RPMI7951 (cell line): ENCODE measurements around the gene ELOVL2. TPM values are rescaled to one million over a fixed set of nuclear protein-coding genes. Genes with fewer than 3 reads are reported as not detected.
"Not testable (repeated sequence)": the region's sequence is repeated elsewhere in the genome, so short reads cannot be mapped to it uniquely, and the experiment has no call there.

Experiments used
- DNase-seq: peaks from one replicate; pipeline ENCODE4 v3.0.0-alpha.2; 2012; ENCODE audit warnings: low read depth
- total RNA-seq: library from RNA; depleted of rRNA; stranded (reverse); fragments of >200 nt; shearing (Covaris generic); gene quantifications from 2 replicates; pipeline ENCODE4 v1.2.3, GENCODE V29; 2014

The ELOVL2 gene
- total RNA-seq, 1 experiment from 2014 or later, result 1.2 TPM

DNA sequence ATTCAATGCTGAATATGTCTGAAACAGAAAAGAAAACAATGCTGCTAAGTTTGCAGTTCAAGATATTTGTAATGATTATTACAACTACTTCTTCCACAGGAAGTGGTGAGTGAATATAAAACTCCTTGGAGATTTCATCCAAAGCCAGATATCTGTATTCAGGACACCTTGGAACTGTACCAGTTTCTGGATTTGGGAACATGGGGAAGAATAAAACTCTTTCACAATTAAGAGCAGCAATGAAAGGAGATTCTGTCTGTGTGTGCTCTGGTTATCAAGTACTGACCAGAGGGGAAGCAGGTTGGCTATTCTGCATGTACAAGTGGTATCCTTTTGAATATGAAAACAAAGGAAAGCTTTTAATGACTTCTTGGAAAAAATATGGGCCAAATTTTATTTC is 21.1 kb downstream of the ELOVL2 start:
- DNase-seq, result peak; percentile 15

DNA sequence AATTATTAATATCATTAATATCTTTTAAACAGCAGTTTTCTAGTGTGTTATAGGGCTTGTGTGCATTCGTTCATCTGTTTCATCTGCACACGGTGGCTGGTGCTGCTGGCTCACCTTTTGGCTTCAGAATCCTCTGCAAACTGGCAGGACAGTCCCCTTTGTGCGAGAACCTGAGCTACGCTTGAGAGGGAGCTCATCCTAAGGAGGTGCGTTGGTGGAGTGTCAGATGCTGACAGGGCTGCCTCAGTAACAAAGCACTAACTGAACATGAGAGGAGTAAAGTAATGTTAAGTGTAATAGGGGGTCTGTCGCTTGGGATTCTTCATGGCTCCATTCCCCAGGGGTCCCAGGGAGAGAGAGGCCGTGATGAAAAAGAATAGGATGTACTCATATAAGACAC is 22.4 kb downstream of the ELOVL2 start:
- DNase-seq, result no peak

DNA sequence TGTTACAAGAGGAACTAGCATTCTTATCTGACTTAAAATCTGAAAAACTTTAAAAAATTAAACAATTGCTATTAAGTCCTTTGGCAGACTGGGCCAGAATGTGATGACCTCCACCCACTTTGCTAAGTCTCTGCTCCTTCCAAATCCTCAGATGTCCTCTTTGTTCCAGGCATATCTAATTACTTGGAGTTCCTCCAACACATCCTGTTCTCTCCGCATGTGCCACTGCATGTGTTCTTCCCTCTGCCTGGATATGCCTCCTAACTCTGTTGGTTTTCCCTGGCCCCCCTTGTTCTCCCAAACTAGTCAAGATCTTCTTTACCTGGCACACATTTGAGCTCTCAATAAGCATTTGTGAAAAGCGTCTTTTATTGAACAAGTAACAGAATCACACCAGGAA is 23.1 kb downstream of the ELOVL2 start:
- DNase-seq, result no peak

DNA sequence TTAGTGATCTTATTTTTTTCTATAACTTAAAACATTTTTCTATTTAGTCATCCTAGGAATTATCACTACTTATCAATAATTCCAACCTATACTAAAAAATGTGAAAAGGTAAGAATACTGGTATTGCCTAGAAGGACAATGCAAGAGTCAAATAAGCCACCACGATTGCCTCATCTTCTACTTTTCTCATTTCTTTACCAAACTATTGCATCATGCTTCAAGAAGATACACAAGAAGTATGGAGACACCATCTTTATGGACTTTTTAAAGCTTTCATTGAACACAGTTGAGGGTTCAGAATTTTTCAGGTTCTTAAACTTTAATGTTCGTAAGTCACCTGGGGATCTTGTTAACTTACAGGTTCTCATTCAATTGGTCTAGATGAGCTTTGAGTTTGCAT is 25.9 kb downstream of the ELOVL2 start:
- DNase-seq, result no peak

DNA sequence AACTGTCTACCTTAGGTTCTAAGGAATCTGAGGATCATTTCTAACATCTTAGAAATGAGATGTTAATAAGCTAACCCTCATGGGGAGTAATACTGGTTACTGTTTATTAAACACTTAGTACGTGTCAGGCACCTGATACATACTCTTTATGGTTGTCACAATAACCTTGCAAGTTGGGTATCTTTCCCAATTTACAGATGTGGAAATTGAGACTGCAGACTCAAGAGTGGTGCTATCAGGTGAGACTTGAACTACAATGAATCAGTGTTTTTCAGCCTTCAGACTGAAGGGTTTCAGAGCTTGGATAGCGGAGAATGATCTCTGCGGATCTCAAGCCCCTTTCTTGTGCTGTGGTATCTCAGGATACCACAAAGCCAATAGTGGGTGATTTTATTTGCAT is 27.0 kb downstream of the ELOVL2 start:
- no peak for DNase-seq

DNA sequence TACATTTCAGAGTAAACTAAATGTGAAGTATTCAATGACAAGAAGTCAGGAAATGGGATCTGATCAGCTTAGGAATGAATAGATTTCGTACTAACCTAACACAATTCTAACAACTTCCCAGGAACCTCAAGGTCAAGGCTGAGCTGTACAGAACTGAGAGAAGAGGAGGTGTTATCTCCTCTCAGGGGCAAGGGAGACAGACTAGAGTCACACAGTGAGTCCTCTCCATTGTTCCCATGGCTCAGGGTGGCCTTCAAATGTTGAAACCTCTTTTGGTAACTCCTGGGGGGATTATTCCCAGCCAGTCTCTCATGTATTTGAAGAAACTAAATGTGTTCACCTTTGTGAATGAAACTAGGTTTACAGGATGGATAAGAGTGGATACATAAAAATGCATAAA is 27.7 kb downstream of the ELOVL2 start:
- DNase-seq, result no peak

DNA sequence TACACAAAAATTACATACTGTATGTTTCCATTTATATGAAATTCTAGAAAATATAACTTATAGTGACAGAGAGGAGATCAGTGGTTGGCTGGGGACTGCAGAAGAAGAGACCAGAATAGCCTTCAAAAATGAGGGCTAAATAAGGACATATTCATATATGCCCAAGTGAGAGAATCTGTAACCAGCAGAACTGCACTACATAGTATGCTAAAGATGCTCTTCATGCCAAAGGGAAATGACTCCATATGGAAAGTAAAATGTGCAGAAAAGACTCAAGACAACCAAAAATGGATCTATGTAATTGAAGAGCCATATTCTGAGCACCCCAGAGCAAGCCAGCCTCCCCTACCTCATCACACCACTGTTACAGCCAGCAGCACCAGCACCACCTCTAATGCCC is 29.0 kb downstream of the ELOVL2 start:
- no peak for DNase-seq

DNA sequence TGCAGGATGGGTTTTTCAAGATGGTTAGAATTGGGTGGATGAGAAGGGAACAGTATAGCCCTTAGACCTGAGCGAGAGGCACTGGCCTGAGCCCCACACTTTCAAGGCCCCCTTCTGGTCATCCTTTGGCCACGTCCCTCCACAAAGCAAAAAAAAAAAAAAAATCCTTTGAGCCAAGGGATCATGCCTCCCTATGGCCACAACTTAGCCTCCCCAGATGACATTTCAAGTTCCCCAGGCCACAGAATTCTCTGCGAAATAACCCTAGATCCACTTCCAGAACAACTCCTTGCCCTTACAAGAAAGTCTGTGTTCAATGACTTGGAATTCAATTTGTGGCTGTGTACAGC is 30.4 kb downstream of the ELOVL2 start:
- no peak for DNase-seq

DNA sequence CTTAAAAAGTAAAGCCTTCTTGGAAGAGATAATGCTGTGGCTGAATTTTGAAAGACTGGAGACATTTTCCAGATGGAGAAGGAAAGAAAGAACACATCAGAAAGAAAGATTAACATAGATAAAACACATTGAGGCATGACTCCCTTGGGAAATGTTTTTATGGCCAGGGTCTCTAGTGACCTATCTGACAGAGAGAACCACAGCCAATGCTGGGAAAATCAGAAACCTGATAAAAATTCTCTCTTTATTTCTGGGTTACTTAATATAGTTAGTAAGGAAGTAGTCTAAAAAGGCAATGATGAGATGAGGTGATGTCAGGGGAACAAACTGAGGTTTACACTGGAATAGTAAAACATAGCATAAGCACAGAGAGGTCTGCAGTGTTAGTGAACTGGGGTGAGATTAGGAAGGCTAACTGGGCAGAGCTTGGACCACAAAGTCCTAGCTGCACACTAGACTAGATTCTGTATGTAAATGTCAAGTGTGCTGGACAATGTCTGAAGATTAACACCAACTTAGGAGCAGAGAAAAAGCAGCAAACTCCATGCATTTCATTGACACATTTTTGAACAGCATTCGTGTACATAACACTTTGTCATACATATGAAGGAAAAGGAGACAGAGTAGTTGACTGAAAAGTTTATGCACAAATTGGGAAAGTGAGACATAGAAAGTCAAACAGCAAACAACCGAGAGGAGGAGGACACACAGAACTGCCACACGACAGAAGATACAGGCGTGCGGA is 31.0 kb downstream of the ELOVL2 start:
- no peak for DNase-seq

DNA sequence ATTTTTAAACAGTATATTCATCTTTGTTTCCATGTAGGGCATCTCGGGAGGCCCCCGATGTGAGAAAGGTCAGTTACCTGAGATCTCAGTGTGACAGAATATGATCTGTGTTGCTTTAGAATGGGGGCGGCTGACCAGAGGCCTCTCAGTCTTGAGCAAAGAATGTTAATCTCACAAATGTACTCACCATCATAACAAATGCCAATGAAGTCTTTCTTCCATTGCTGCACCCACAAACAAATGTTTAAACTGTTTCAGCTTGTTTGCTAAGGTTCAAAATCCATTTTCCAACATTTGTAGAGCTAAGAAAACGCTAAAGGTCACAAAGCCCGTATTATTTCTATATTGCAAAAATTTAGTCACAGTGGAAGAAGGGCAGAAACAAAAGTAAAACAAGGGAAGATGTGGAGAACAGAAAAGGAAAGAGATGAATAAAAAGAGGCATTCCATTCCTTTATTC is 31.8 kb downstream of the ELOVL2 start:
- DNase-seq, result no peak

DNA sequence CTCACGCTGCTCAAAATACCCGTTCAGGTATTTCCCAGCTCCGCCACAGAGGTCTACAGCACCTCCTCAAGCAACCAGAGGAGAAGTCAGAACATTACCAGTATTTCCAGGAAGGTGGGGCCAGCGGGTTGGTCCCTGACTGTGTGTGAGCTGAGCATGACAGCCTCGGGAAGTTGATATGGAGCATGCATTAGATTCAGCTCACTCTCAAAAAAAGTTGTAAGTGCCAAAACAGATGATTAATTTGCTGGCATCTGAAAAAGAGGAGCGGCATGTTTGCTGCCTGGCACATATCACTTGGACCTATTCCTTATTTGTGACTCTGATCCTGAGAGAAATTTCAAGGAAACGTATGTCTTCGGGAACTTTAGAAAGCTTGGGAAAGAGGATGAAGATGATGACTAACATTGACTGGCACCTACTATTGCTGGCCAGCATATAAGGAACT is 32.3 kb downstream of the ELOVL2 start:
- DNase-seq, result no peak

DNA sequence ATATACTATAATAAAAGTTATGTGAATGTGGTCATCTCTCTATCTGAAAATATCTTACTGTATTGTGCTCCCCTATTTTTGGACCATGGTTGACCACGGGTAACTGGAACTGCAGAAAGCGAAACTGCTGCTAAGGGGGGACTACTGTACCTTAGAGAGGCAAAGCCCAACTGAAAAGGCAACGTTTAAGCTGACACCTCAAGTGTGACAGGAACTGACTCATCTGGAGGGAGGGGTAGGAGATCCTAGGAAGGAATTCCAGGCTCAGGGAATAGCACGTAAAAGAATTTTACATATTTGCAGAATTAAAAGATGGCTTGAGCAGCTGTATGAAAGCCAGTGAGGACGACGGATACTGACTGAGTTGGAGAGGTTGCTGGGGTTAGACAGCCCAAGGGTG is 34.8 kb downstream of the ELOVL2 start:
- peak; percentile 66 for DNase-seq

DNA sequence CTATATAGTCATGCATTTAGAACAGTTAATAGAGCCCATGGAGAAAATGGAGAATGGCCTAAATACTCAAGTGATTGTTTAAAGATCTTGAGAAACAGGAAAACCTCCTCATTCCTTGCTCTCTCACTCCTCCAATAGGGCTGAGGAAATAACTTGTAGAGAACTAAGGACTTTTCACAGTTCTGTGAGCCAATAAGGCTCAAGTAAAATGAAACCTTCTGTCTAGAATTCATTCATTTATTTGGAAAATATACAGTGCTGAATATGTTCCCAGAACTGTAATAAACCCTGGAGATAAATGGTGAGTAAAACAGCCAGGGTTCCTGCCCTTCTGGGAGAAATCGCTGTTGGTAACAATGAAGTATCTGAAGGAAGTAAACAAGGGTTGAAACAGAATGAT is 35.3 kb downstream of the ELOVL2 start:
- DNase-seq, result peak; percentile 15

DNA sequence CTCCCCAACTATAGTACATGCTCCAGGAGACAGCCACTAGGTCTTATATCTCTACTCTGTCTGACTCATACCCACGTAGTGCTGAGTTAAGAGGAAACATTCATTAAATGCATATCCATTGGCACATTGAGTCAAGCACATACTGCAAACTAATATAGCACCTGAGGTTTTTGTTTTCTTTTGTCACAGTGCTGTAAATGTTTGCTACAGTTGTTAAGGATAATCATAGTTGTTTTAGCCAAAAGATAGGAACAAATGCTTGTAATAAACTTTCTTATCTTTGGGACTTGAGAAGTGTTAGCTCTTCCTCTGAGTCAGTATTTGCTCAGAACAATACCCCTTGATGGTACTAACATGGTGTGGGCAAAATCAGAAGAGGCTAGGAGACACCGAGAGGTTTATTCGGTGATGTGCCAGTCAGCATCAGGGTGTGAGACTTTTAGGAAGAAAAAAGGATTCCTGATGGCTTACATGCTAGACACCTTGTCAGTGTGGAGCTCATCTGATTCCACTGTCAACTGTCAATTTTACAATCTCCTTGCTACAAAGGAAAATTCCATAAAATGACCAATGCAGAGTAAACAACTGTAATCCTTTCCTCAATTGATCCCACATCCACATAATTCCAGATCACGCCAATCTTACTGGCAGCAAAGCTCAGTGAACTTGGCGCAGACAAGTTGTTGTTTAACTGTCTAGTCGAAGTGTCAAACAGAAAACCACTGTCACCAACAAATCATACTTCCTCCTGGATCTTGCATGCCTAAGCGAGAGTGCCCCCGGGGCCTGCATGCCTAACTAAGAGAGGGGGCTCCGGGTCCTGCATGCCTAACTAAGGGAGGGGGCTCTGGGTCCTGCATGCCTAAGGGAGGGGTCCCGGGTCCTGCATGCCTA is 36.1 kb downstream of the ELOVL2 start:
- DNase-seq, result peak; percentile 42

DNA sequence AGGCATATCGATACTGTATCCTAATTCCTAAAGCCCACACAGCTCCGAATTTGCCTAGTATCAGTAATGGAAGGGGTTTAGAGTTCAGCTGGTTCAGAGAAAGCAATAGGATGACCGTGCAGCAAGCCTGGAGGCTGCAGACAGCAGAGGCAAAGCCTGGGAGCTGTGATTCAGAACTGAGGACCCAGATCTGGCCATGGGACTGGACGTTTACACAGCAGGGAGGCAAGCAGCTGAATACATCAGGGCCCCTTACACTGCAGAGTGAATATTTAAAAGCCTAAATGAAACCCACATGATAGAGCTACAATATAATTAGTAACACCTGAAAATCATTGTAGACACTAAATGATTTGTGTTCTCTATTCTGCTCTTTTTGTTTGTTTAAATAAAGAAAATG is 38.0 kb downstream of the ELOVL2 start:
- no peak for DNase-seq

DNA sequence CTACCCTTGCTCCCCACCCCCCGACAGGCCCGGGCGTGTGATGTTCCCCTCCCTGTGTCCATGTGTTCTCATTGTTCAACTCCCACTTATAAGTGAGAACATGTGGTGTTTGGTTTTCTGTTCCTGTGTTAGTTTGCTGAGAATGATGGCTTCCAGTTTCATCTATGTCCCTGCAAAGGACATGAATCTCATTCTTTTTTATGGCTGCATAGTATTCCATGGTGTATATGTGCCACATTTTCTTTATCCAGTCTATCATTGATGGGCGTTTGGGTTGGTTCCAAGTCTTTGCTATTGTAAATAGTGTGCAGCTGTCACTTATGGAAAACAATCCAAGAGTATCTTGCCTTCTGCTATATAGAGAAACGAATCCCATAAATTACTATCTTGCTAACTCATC is 40.8 kb downstream of the ELOVL2 start:
- not testable (repeated sequence) for DNase-seq

DNA sequence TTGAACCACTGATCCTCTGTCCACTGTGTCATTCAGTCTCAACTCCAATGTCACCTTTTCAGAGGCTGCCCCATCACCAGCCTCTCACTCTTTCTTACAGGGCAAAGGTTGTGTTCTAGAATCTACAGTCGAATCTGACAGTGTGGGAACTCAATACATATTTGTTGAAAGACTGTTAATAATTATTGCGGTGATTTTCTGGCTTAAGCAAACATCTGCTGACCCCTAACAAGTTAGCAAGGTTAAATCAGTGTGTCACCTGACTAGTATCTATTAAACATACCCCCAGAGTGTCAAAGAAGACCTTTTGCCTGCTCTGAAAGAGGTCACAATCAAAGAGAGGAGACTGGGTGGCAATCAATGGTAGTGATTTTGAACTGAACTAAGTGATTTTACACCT is 41.9 kb downstream of the ELOVL2 start:
- no peak for DNase-seq

DNA sequence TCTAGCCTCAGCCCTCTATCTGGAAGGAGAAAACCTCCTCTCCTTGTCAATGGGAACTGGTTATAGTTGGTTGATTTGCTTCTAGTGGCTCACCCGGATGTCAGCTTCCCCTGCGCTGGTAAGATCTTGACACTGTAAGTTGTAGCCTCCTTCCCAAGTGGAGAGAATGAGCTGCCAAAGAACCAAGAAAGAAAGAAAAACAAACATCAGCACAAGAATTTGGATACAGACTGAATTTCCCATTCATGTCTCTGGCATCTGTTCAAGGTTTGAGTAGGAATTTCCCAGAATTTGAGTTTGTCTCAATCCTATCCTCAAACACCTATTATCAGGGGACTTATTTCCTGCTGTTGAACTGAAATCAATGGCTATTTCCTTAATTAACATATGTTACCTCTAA is 44.1 kb downstream of the ELOVL2 start:
- DNase-seq, result no peak

DNA sequence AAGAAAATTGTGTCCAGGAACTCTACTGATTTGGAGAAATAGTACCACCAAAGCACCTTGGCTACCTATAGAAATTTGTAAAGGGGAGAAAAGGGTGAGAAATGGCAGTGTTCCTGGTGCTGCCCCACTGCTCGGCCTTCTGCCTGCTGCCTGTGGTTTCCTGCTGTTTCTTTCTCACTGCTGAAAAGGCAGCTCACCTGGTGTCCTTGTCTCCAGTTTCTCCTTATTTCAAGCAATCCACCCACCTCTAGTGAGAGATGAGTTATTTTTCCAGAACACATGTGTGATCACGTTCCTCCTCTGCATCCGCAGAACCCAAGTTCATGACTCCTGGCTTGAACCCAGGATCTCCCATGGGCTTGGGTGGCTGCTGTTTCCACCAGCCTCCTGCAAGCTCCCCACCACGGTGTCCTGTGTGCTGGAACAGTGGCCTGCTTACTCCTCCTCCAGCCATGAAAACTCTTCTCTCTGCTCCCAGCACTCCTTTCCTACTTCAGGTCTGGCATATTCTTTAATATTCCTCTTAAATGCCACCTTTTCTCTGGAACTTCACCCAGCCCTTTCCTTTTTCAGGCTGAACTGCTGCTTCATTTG is 48.9 kb downstream of the ELOVL2 start:
- no peak for DNase-seq

DNA sequence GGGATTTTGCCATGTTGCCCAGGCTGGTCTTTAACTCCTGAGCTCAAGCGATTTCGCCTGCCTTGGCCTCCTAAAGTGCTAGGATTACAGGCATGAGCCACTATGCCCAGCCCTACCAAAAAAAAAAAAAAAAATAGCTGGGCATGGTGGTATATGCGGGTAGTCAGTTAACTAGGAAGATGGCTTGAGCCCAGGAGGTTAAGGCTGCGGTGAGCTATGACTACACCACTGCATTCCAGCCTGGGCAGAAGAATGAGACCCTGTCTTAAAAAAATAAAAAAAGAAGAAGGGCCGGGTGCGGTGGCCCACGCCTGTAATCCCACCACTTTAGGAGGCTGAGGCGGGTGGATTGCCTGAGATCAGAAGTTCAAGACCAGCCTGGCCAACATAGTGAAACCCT is 50.2 kb downstream of the ELOVL2 start:
- no peak for DNase-seq

DNA sequence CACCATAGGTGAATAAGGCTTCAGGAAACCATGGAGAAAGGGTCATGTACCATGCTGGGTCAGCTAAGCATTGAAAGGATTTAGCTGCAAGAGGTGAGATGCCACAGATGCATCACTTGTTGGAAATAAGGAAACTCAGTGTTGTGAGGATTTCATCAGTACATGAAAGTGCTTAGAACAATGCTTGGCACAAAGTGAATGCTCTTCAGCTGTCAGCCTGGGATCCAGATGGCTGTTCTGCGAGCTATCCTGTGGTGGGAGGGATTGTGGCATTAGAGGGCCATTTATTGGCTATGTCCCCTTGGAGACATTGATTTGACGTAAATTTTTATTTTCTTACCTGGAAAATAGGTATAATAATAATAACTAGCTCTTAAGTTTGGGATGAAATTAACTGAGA is 53.0 kb downstream of the ELOVL2 start:
- no peak for DNase-seq

DNA sequence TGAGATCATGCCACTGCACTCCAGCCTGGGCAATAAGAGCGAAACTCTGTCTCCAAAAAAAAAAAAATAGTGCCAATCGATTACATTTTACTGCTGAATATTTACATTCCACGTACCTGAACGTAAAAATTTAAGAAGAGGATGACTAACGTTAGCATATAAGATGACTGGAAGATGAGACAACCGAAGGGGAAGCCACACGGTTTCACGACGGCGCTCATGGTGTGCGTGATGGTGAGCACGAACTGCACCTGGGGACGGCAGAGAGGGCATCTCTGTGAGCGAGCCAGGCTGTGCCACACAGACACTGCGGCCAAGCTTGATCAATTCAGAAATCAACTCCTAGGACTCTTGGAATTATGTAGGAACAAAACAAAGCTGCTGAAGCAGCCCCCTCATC is 54.5 kb downstream of the ELOVL2 start:
- DNase-seq, result no peak

DNA sequence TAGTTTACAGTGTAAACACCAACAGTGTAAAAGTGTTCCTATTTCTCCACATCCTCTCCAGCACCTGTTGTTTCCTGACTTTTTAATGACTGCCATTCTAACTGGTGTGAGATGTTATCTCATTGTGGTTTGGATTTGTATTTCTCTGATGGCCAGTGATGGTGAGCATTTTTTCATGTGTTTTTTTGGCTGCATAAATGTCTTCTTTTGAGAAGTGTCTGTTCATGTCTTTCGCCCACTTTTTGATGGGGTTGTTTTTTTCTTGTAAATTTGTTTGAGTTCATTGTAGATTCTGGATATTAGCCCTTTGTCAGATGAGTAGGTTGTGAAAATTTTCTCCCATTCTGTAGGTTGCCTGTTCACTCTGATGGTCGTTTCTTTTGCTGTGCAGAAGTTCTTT is 59.1 kb downstream of the ELOVL2 start:
- DNase-seq, result not testable (repeated sequence)
